Measurements from ENCODE around the gene ZNF709. TPM values are rescaled to one million over a fixed set of nuclear protein-coding genes. Genes with fewer than 3 reads are reported as not detected.
"Not testable (repeated sequence)": the region's sequence is repeated elsewhere in the genome, so short reads cannot be mapped to it uniquely, and the experiment has no call there.

The ZNF709 gene
- 1 to 10 TPM; 3.6 to 4.8 TPM for total RNA-seq

- peaks cover 0 to 2% of the 10 kb centered on the region in 2 donors for H3K36me3 Mint-ChIP-seq (ENCODE audit: insufficient read depth in 2 of 2)
- peak within 1 kb of the TSS; percentile 95 to 98 for H3K4me3 Mint-ChIP-seq
- peaks cover 38% of the 10 kb centered on the region for H3K4me1 Mint-ChIP-seq (ENCODE audit: low read depth)
- ATAC-seq (replicated peaks in 1 of 2) (peak; percentile 99), DNase-seq (peak; percentile 89 to 91)
- H3K9me3 Mint-ChIP-seq, result no peaks in the 10 kb centered on the region
- peak within 1 kb of the TSS; percentile 85 for H3K27ac Mint-ChIP-seq
- no peaks in the 10 kb centered on the region for H3K27me3 Mint-ChIP-seq (ENCODE audit: low read depth)
Measured at GRCh38 chr19:12484371-12485051, at the start of gene ZNF709. TSS of gene ZNF709 (minus strand) at chr19:12484816. CDS start at chr19:12484657, 159 bp downstream.

GRCh38 chr19:12527034-12527836, 42.6 kb upstream of the ZNF709 start:
- Mint-ChIP-seq H3K27ac (peak overlapping the region; percentile 89), H3K4me3 (no peak overlapping the region), H3K9me3 (peaks cover 18 to 43% of the 10 kb centered on the region in 2 donors), H3K4me1 (ENCODE audit: low read depth) (no peaks in the 10 kb centered on the region), H3K36me3 (ENCODE audit: insufficient read depth in 2 of 2) (peaks cover 59 to 83% of the 10 kb centered on the region in 2 donors), H3K27me3 (ENCODE audit: low read depth) (no peaks in the 10 kb centered on the region)
- ATAC-seq (replicated peaks in 1 of 2) (no peak), DNase-seq (no peak)

DNA sequence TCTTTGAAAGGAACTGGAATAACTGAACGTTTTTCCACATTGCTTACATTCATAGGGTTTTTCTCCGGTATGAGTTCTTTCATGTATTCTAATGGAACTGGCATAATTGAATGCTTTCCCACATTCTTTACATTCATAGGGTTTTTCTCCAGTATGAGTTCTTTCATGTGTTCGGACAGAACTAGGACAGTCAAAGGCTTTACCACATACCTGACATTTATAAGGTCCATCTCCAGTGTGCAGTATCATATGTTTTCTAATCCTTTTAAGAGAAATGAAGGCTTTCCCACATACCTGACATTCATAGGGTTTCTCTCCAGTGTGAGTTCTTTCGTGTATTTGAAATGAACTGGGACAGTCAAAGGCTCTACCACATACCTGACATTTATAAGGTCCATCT, 41.9 kb upstream of the ZNF709 start:
- no peak overlapping the region for H3K4me3 Mint-ChIP-seq
- H3K27me3 Mint-ChIP-seq (ENCODE audit: low read depth), result no peaks in the 10 kb centered on the region
- no peak for ATAC-seq (replicated peaks in 1 of 2)
- H3K9me3 Mint-ChIP-seq, result peaks cover 22 to 46% of the 10 kb centered on the region in 2 donors
- DNase-seq, result no peak
- H3K4me1 Mint-ChIP-seq (ENCODE audit: low read depth), result no peaks in the 10 kb centered on the region
- peak overlapping the region; percentile 89 for H3K27ac Mint-ChIP-seq
- H3K36me3 Mint-ChIP-seq (ENCODE audit: insufficient read depth in 2 of 2), result peaks cover 60 to 84% of the 10 kb centered on the region in 2 donors

GRCh38 chr19:12521996-12522395, 37.4 kb upstream of the ZNF709 start:
- Mint-ChIP-seq H3K36me3 (ENCODE audit: insufficient read depth in 2 of 2) (peaks cover 53 to 70% of the 10 kb centered on the region in 2 donors), H3K27ac (no peak overlapping the region), H3K4me1 (ENCODE audit: low read depth) (no peaks in the 10 kb centered on the region), H3K27me3 (ENCODE audit: low read depth) (no peaks in the 10 kb centered on the region), H3K9me3 (peaks cover 22 to 48% of the 10 kb centered on the region in 2 donors), H3K4me3 (no peak overlapping the region)
- no peak for ATAC-seq (replicated peaks in 1 of 2)
- DNase-seq, result no peak

DNA sequence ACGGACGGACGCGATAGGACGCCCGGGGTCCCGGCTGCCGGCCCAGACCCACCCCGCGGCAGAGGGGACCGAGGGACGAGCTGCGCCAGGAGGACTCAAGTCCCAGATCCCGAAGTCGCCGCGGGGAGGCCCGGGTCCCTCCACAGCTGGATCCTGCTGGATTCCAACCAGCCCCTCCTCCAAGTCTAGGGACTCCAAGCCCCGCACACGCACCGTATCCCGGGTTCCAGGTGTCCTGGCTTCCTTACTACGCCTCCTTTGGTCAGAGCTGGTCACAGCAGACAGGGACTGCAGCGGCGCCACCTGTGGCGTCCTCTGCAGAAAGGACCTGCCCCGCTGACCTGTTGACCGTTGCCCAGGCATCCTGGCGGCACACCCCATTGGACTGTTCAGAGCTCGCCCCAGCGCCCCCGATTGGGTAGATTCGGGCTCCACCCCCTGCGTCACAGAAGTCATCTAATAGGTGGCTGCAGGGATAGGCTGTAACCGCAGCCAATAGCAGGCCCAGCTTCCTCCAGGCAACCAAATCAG, 29.0 kb upstream of the ZNF709 start:
- Mint-ChIP-seq H3K4me1 (ENCODE audit: low read depth) (no peaks in the 10 kb centered on the region), H3K36me3 (ENCODE audit: insufficient read depth in 2 of 2) (peaks cover 14 to 19% of the 10 kb centered on the region in 2 donors), H3K9me3 (peaks cover 15 to 23% of the 10 kb centered on the region in 2 donors), H3K4me3 (peak overlapping the region; percentile 17 to 18), H3K27ac (no peak overlapping the region), H3K27me3 (ENCODE audit: low read depth) (peaks cover 11% of the 10 kb centered on the region)
- DNase-seq, result no peak
- ATAC-seq (replicated peaks in 1 of 2), result no peak

GRCh38 chr19:12497032-12497431, 12.4 kb upstream of the ZNF709 start:
- no peak for ATAC-seq (replicated peaks in 1 of 2)
- Mint-ChIP-seq H3K27me3 (ENCODE audit: low read depth) (no peaks in the 10 kb centered on the region), H3K36me3 (ENCODE audit: insufficient read depth in 2 of 2) (peaks cover 0 to 5% of the 10 kb centered on the region in 2 donors), H3K4me3 (peak overlapping the region in 1 of 2 donors; percentile 4), H3K4me1 (ENCODE audit: low read depth) (peaks cover 18% of the 10 kb centered on the region), H3K9me3 (peaks cover 2 to 4% of the 10 kb centered on the region in 2 donors), H3K27ac (no peak overlapping the region)
- no peak for DNase-seq

DNA sequence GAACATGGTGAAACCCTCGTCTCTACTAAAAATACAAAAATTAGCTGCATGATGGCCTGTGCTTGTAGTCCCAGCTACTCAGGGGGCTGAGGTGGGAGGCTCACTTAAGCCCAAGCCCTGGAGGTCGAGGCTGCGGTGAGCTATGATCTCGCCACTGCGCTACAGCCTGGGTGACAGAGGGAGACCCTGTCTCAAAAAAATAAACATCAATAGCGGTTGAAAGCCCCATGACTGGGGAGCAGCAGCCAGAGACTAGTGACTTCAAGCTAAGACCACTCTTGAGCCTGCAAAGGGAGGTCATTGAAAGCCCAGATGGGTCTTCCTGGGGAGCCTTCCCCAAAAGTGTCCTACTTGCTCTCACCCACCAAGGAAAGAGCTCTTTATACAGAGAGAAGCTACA, 11.9 kb upstream of the ZNF709 start:
- Mint-ChIP-seq H3K27me3 (ENCODE audit: low read depth) (no peaks in the 10 kb centered on the region), H3K27ac (no peak overlapping the region), H3K4me1 (ENCODE audit: low read depth) (peaks cover 18% of the 10 kb centered on the region), H3K9me3 (peaks cover 2 to 4% of the 10 kb centered on the region in 2 donors), H3K4me3 (peak overlapping the region; percentile 87 to 94), H3K36me3 (ENCODE audit: insufficient read depth in 2 of 2) (peaks cover 0 to 5% of the 10 kb centered on the region in 2 donors)
- DNase-seq (no peak), ATAC-seq (replicated peaks in 1 of 2) (no peak)

GRCh38 chr19:12495002-12495802, 10.6 kb upstream of the ZNF709 start:
- ATAC-seq (replicated peaks in 1 of 2) (peak; percentile 99 to 100), DNase-seq (peak; percentile 93 to 97)
- Mint-ChIP-seq H3K4me3 (peak overlapping the region; percentile 87 to 94), H3K27me3 (ENCODE audit: low read depth) (no peaks in the 10 kb centered on the region), H3K9me3 (peaks cover 2 to 4% of the 10 kb centered on the region in 2 donors), H3K27ac (no peak overlapping the region), H3K36me3 (ENCODE audit: insufficient read depth in 2 of 2) (peaks cover 0 to 5% of the 10 kb centered on the region in 2 donors), H3K4me1 (ENCODE audit: low read depth) (peaks cover 18% of the 10 kb centered on the region)

DNA sequence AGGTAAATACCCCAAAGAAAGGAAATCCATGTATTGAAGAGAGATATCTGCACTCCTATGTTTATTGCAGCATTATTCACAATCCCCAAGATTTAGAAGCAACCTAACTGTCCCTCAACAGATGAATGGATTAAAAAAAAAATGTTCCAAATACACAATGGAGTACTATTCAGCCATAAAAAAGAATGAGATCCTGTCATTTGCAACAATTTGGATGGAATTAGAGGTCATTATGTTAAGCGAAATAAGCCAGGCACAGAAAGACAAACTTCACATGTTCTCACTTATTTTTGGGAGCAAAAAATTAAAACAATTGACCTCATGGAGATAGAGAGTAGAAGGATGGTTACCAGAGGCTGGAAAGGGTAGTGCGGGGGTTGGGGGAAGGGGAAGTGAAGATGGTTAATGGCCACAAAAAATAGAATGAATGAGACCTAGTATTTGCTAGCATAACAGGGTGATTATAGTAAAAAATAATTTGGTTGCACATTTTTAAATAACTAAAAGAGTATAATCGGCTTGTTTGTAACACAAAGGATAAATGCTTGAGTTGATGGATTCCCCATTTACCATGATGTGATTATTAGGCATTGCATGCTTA, 9.7 kb upstream of the ZNF709 start:
- peak overlapping the region; percentile 33 for H3K27ac Mint-ChIP-seq
- no peaks in the 10 kb centered on the region for H3K27me3 Mint-ChIP-seq (ENCODE audit: low read depth)

GRCh38 chr19:12486265-12486783, 1.7 kb upstream of the ZNF709 start:
- H3K27ac Mint-ChIP-seq; H3K36me3 Mint-ChIP-seq (ENCODE audit: insufficient read depth in 2 of 2); H3K4me3 Mint-ChIP-seq: not testable (repeated sequence)

More for the DNA sequence above, 9.7 kb upstream of the ZNF709 start:
- no peak for ATAC-seq (replicated peaks in 1 of 2)
- Mint-ChIP-seq H3K36me3 (ENCODE audit: insufficient read depth in 2 of 2) (peaks cover 0 to 5% of the 10 kb centered on the region in 2 donors), H3K9me3 (peaks cover 2 to 4% of the 10 kb centered on the region in 2 donors), H3K4me3 (peak overlapping the region; percentile 87 to 94), H3K4me1 (ENCODE audit: low read depth) (peaks cover 18% of the 10 kb centered on the region)
- DNase-seq, result no peak

GRCh38 chr19:12485571-12485970, 955 bp upstream of the ZNF709 start:
- Mint-ChIP-seq H3K27me3 (ENCODE audit: low read depth) (no peaks in the 10 kb centered on the region), H3K4me1 (ENCODE audit: low read depth) (peaks cover 38% of the 10 kb centered on the region), H3K4me3 (peak overlapping the region; percentile 95 to 98), H3K9me3 (no peaks in the 10 kb centered on the region), H3K27ac (no peak overlapping the region), H3K36me3 (ENCODE audit: insufficient read depth in 2 of 2) (peaks cover 0 to 2% of the 10 kb centered on the region in 2 donors)
- no peak for ATAC-seq (replicated peaks in 1 of 2)
- DNase-seq, result no peak

More at GRCh38 chr19:12486265-12486783, 1.7 kb upstream of the ZNF709 start:
- H3K9me3 Mint-ChIP-seq; DNase-seq; H3K27me3 Mint-ChIP-seq (ENCODE audit: low read depth); ATAC-seq (replicated peaks in 1 of 2): not testable (repeated sequence)
- peaks cover 38% of the 10 kb centered on the region for H3K4me1 Mint-ChIP-seq (ENCODE audit: low read depth)

DNA sequence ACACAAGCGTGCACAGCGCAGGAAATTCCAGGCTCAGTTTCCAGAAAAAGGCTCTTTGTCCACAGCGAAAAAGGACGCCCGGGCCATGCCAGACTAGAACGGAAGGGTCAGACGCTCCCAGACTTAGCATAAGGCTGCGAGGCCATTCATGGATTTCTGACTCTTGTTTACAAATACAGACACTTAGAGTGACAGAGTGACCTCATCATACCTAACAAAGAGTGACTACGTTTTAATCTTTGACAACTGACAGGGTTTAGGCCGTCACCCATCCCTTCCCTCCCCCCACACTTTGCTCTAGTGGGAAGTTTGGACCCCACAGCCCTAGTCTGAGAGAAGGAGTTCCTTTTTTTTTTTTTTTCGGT, 418 bp upstream of the ZNF709 start:
- ATAC-seq (replicated peaks in 1 of 2), result peak; percentile 20
- Mint-ChIP-seq H3K4me3 (peak overlapping the region; percentile 95 to 98), H3K27me3 (ENCODE audit: low read depth) (no peaks in the 10 kb centered on the region), H3K36me3 (ENCODE audit: insufficient read depth in 2 of 2) (peaks cover 0 to 2% of the 10 kb centered on the region in 2 donors), H3K27ac (no peak overlapping the region), H3K4me1 (ENCODE audit: low read depth) (peaks cover 38% of the 10 kb centered on the region), H3K9me3 (no peaks in the 10 kb centered on the region)
- no peak for DNase-seq
